H1 (cell line): ENCODE results near the gene NPSR1. TPM values are rescaled to one million over a fixed set of nuclear protein-coding genes. Genes with fewer than 3 reads are reported as not detected.

ENCODE experiments used
- CTCF ChIA-PET: fragments of 300-600 bp; sonication (Branson Sonifier 250); formaldehyde crosslinking; loops from one replicate; lab custom pipeline; 2021; ENCODE audit not compliant: partially characterized antibody; lab: Charles Lee
- POLR2A ChIA-PET: fragments of 300-600 bp; sonication (Branson Sonifier 250); formaldehyde crosslinking; loops from one replicate; lab custom pipeline; 2021; ENCODE audit warnings: inconsistent platforms; ENCODE audit not compliant: partially characterized antibody; lab: Charles Lee
- DNase-seq, 2 experiments: peaks; one replicate each; pipeline versions ENCODE4 v3.0.0 to v3.0.0-alpha.2; 2010 to 2022; ENCODE audit warnings: low spot score in 2 of 2, low read depth in 1 of 2, mixed read lengths in 1 of 2
- FAIRE-seq: peaks from 2 replicates; lab custom pipeline; 2011; peaks lifted over from hg19 to GRCh38; lab: Jason Lieb, UNC
- H2AFZ ChIP-seq: 2 replicates; pipeline ENCODE4 v1.8.1; 2012; ENCODE audit warnings: low read length, inconsistent platforms
- H2AK5ac ChIP-seq: 2 replicates; pipeline ENCODE4 v1.6.1; 2013; ENCODE audit warnings: low read depth, low read length
- H2BK120ac ChIP-seq: replicated peaks from 2 replicates; pipeline ENCODE3; 2013; ENCODE audit warnings: low read depth, low read length, inconsistent platforms
- H2BK12ac ChIP-seq: 2 replicates; pipeline ENCODE4 v1.6.1; 2013; ENCODE audit warnings: low read depth, low read length
- H2BK15ac ChIP-seq: 2 replicates; pipeline ENCODE4 v1.6.1; 2013; ENCODE audit warnings: low read length
- H2BK20ac ChIP-seq: 2 replicates; pipeline ENCODE4 v1.6.1; 2013; ENCODE audit warnings: low read length
- H2BK5ac ChIP-seq: 2 replicates; pipeline ENCODE4 v1.6.1; 2013; ENCODE audit warnings: low read depth, low read length
- H3K14ac ChIP-seq: 2 replicates; pipeline ENCODE4 v1.6.1; 2013; ENCODE audit warnings: inconsistent platforms; ENCODE audit not compliant: insufficient read length
- H3K18ac ChIP-seq: 2 replicates; pipeline ENCODE4 v1.6.1; 2013; ENCODE audit warnings: low read length; ENCODE audit errors: extremely low read depth
- H3K23ac ChIP-seq: 2 replicates; pipeline ENCODE4 v1.6.1; 2013; ENCODE audit warnings: inconsistent platforms; ENCODE audit not compliant: insufficient read length
- H3K23me2 ChIP-seq: 2 replicates; pipeline ENCODE4 v1.6.1; 2013; ENCODE audit warnings: low read depth, low read length
- H3K27ac ChIP-seq: 2 replicates; pipeline ENCODE4 v1.6.1; 2011; ENCODE audit warnings: low read depth, low read length, inconsistent platforms
- H3K27me3 ChIP-seq, 4 experiments: replicated peaks in 1 of 4; 1 replicate in 1 of 4; 2 replicates in 3 of 4; pipeline versions ENCODE4 v1.6.1 to v1.8.1; 2011 to 2013; ENCODE audit warnings: low read length in 3 of 4, mild to moderate bottlenecking in 3 of 4, inconsistent platforms in 2 of 4, mixed read lengths in 2 of 4, moderate library complexity in 1 of 4; ENCODE audit not compliant: control insufficient read depth in 3 of 4, insufficient read depth in 3 of 4; ENCODE audit errors: extremely low read depth in 1 of 4
- H3K36me3 ChIP-seq, 4 experiments: 2 replicates each; pipeline versions ENCODE4 v1.6.1 to v1.8.1; 2011 to 2013; ENCODE audit warnings: mild to moderate bottlenecking in 4 of 4, low read length in 3 of 4, moderate library complexity in 2 of 4, control low read depth in 1 of 4, inconsistent platforms in 1 of 4; ENCODE audit not compliant: insufficient read depth in 4 of 4, control insufficient read depth in 2 of 4
- H3K4ac ChIP-seq: replicated peaks from 2 replicates; pipeline ENCODE3; 2013; ENCODE audit warnings: low read length, low read depth, mixed read lengths, inconsistent platforms; ENCODE audit not compliant: insufficient read length
- H3K4me1 ChIP-seq, 4 experiments: replicated peaks in 1 of 4; 1 replicate in 1 of 4; 2 replicates in 3 of 4; pipeline versions ENCODE4 v1.6.1 to v1.8.1; 2011 to 2013; ENCODE audit warnings: low read length in 3 of 4, inconsistent platforms in 2 of 4, mixed read lengths in 1 of 4; ENCODE audit not compliant: insufficient read depth in 4 of 4, control insufficient read depth in 3 of 4
- H3K4me2 ChIP-seq, 2 experiments: 2 replicates each; pipeline versions ENCODE4 v1.6.1 to v1.8.1; 2011 to 2013; ENCODE audit warnings: low read depth in 2 of 2, low read length in 2 of 2, control low read depth in 1 of 2, inconsistent platforms in 1 of 2, mild to moderate bottlenecking in 1 of 2; ENCODE audit not compliant: insufficient read depth in 1 of 2
- H3K4me3 ChIP-seq, 4 experiments: fragments of 200-600, 300-600 bp in 1 of 4; sonication (generic), shearing (Covaris generic), sonication (Bioruptor Twin) in 1 of 4; 2 replicates each; pipeline versions ENCODE4 v1.5.1 to v1.8.1; 2011 to 2016; ENCODE audit warnings: low read length in 4 of 4, low read depth in 3 of 4, control low read depth in 2 of 4, inconsistent platforms in 2 of 4, mild to moderate bottlenecking in 2 of 4, mixed read lengths in 1 of 4, moderate library complexity in 1 of 4; ENCODE audit not compliant: insufficient read depth in 2 of 4; ENCODE audit errors: extremely low read depth in 1 of 4
- H3K56ac ChIP-seq: replicated peaks from 2 replicates; pipeline ENCODE3; 2013; ENCODE audit warnings: low read depth, mild to moderate bottlenecking, mixed read lengths, low read length, inconsistent platforms; ENCODE audit not compliant: insufficient read length
- H3K79me1 ChIP-seq: 2 replicates; pipeline ENCODE4 v1.6.1; 2013; ENCODE audit warnings: low read depth, low read length, control low read depth
- H3K79me2 ChIP-seq, 2 experiments: 2 replicates each; pipeline versions ENCODE4 v1.6.1 to v1.8.1; 2012 to 2013; ENCODE audit warnings: low read length in 2 of 2, mild to moderate bottlenecking in 2 of 2, inconsistent platforms in 1 of 2; ENCODE audit not compliant: insufficient read depth in 2 of 2, control insufficient read depth in 1 of 2
- H3K9ac ChIP-seq, 4 experiments: replicated peaks in 1 of 4; 1 replicate in 1 of 4; 2 replicates in 3 of 4; pipeline versions ENCODE4 v1.6.1 to v1.8.1; 2011 to 2013; ENCODE audit warnings: low read depth in 3 of 4, low read length in 3 of 4, control low read depth in 2 of 4, mild to moderate bottlenecking in 2 of 4, moderate library complexity in 2 of 4, inconsistent platforms in 1 of 4; ENCODE audit errors: extremely low read depth in 1 of 4
- H3K9me3 ChIP-seq, 2 experiments: 2 replicates each; pipeline versions ENCODE4 v1.6.1 to v1.8.1; 2012 to 2013; ENCODE audit warnings: mild to moderate bottlenecking in 2 of 2, moderate library complexity in 2 of 2, control low read depth in 1 of 2, inconsistent platforms in 1 of 2, low read depth in 1 of 2, low read length in 1 of 2, mixed read lengths in 1 of 2; ENCODE audit not compliant: insufficient read depth in 2 of 2
- H4K20me1 ChIP-seq, 2 experiments: replicated peaks in 1 of 2; 2 replicates each; pipeline versions ENCODE3 to v1.8.1; 2011 to 2013; ENCODE audit warnings: inconsistent platforms in 2 of 2, low read length in 2 of 2, mild to moderate bottlenecking in 1 of 2; ENCODE audit not compliant: insufficient read depth in 2 of 2, control insufficient read depth in 1 of 2
- H4K5ac ChIP-seq: 2 replicates; pipeline ENCODE4 v1.6.1; 2013; ENCODE audit warnings: low read length, low read depth, mixed read lengths, inconsistent platforms; ENCODE audit not compliant: insufficient read length
- H4K8ac ChIP-seq: 2 replicates; pipeline ENCODE4 v1.8.0; 2013; ENCODE audit warnings: mild to moderate bottlenecking, moderate library complexity, low read length, inconsistent platforms; ENCODE audit not compliant: insufficient read depth; ENCODE audit errors: extremely low read depth
- H4K91ac ChIP-seq: replicated peaks from 2 replicates; pipeline ENCODE3; 2013; ENCODE audit warnings: low read length, mixed read lengths, inconsistent platforms; ENCODE audit not compliant: insufficient read length
- SAP30 ChIP-seq: fragments of 300-600 bp; sonication (generic); IDR thresholded peaks from 2 replicates; pipeline ENCODE4 v1.7.1; 2012; ENCODE audit warnings: low read length, moderate library complexity, mild to moderate bottlenecking, inconsistent platforms; ENCODE audit not compliant: insufficient read depth, insufficient replicate concordance
- WGBS, 2 experiments: shearing (Covaris generic) in 1 of 2; methylation state at CpG; one replicate each; pipeline versions ENCODE4 v1.1.6 to v1.1.7; 2013 to 2015; ENCODE audit warnings: low lambda C conversion rate in 2 of 2, mixed read lengths in 2 of 2, inconsistent platforms in 1 of 2, low coverage in 1 of 2, missing lambda C conversion rate in 1 of 2; ENCODE audit not compliant: insufficient replicate concordance in 2 of 2, insufficient coverage in 1 of 2, insufficient read length in 1 of 2; ENCODE audit errors: extremely low coverage in 1 of 2, missing lambda C conversion rate in 1 of 2; 5-methylcytosine and 5-hydroxymethylcytosine counted together
- polyA plus RNA-seq, 7 experiments: library from polyadenylated mRNA; depleted of rRNA in 3 of 7; stranded (reverse) in 5 of 7; unstranded in 2 of 7; fragments of >200 nt in 5 of 7; fragments of 200-250 nt in 2 of 7; gene quantifications; 1 replicate in 5 of 7; 2 replicates in 1 of 7; 4 replicates in 1 of 7; pipeline versions ENCODE4 v1.2.1 to v1.2.3, GENCODE V29; 2011 to 2013; ENCODE audit warnings: missing spikeins in 2 of 7, mixed read lengths in 2 of 7
- total RNA-seq: library from RNA; stranded (reverse); fragmentation: NEBNext Ultra II Directional; extraction: Animal tissue kit (Norgen Biotek cat#: 25700); gene quantifications from 2 replicates; pipeline ENCODE4 v1.2.1, GENCODE V29; 2021

The NPSR1 gene
- total and polyA plus RNA-seq, 2 of the 8 experiments (the other 6 are each of a cell fraction or from before 2014, with no cell fraction given), result not detected

- Histone ChIP-seq H3K4me1 (peaks cover 0 to 3% (median 1%) of the 10 kb centered on the region in 4 experiments; a peak in 1 of 7 replicates), H3K4me2 (no peak overlapping the region), H3K14ac (no peak overlapping the region), H4K91ac (no peak overlapping the region), H3K4me3 (no peak overlapping the region), H3K23me2 (no peaks in the 10 kb centered on the region), H3K79me1 (no peaks in the 10 kb centered on the region), H3K56ac (no peak overlapping the region), H2AFZ (no peak overlapping the region), H2BK15ac (no peak overlapping the region), H3K4ac (no peak overlapping the region), H2BK20ac (no peak overlapping the region), H3K9ac (no peak overlapping the region), H2BK5ac (no peak overlapping the region), H3K27ac (no peak overlapping the region), H3K36me3 (no peaks in the 10 kb centered on the region), H3K9me3 (0 out of 4 replicates have a peak, but pooled peaks cover 0 to 3% of the 10 kb centered on the region in 2 experiments), H3K18ac (no peak overlapping the region), H2BK12ac (no peak overlapping the region), H2BK120ac (no peak overlapping the region), H3K23ac (no peak overlapping the region), H4K20me1 (no peaks in the 10 kb centered on the region), H4K8ac (no peak overlapping the region), H4K5ac (no peak overlapping the region), H3K27me3 (no peaks in the 10 kb centered on the region; a peak in 1 of 7 replicates), H3K79me2 (no peaks in the 10 kb centered on the region), H2AK5ac (no peak overlapping the region)
- ChIA-PET CTCF (interaction anchor here (1.9 kb wide), 1 partner anchor 60 kb away, joined by 8 read pairs; no protein-coding TSS in a partner anchor), POLR2A (no interaction called here)
- DNase-seq (no peak), FAIRE-seq (no peak)
- 78% methylated on average over 4 of the region's 4 CpGs; no CpG with 5 or more reads in 1 of the 2 experiments for WGBS, 2 experiments
- TF ChIP-seq SAP30, result no peak
Observed at GRCh38 chr7:34841326-34841725, 183.3 kb downstream of the NPSR1 start.
